Ishikawa (cell line): Measurements from ENCODE around the gene DYRK1B.

ENCODE experiments used
- CEBPB ChIP-seq: IDR thresholded peaks from 2 replicates; pipeline ENCODE4 v1.6.1; 2012
- CREB1 ChIP-seq: IDR thresholded peaks from 2 replicates; pipeline ENCODE4 v1.6.1; 2012; ENCODE audit warnings: low read depth
- EGR1 ChIP-seq: IDR thresholded peaks from 2 replicates; pipeline ENCODE4 v1.6.1; 2012
- EP300 ChIP-seq: IDR thresholded peaks from 2 replicates; pipeline ENCODE4 v1.6.1; 2012; ENCODE audit warnings: borderline replicate concordance
- FOXM1 ChIP-seq: IDR thresholded peaks from 2 replicates; pipeline ENCODE4 v1.6.1; 2012; ENCODE audit warnings: low read depth, borderline replicate concordance
- MAX ChIP-seq: IDR thresholded peaks from 2 replicates; pipeline ENCODE4 v1.6.1; 2012
- NFIC ChIP-seq: IDR thresholded peaks from 2 replicates; pipeline ENCODE4 v1.6.1; 2012
- RAD21 ChIP-seq: IDR thresholded peaks from 2 replicates; pipeline ENCODE4 v1.6.1; 2012; ENCODE audit warnings: low read depth
- REST ChIP-seq: IDR thresholded peaks from 2 replicates; pipeline ENCODE4 v1.6.1; 2012; ENCODE audit warnings: low read depth, mild to moderate bottlenecking
- TAF1 ChIP-seq: IDR thresholded peaks from 2 replicates; pipeline ENCODE4 v1.6.1; 2012; ENCODE audit warnings: low read depth, mild to moderate bottlenecking
- TCF12 ChIP-seq: IDR thresholded peaks from 2 replicates; pipeline ENCODE4 v1.6.1; 2012; ENCODE audit warnings: low read depth
- TEAD4 ChIP-seq: IDR thresholded peaks from 2 replicates; pipeline ENCODE4 v1.6.1; 2012
- USF1 ChIP-seq: IDR thresholded peaks from 2 replicates; pipeline ENCODE4 v1.6.1; 2012
- YY1 ChIP-seq: IDR thresholded peaks from 2 replicates; pipeline ENCODE4 v1.6.1; 2012; ENCODE audit warnings: low read depth
- ZBTB7A ChIP-seq: IDR thresholded peaks from 2 replicates; pipeline ENCODE4 v1.6.1; 2012; ENCODE audit warnings: low read depth

DYRK1B gene

GRCh38 chr19:39828015-39828653 is 5.8 kb downstream of the DYRK1B start:
- TF ChIP-seq USF1 (no peak), MAX (no peak), FOXM1 (no peak), ZBTB7A (no peak), REST (no peak)

- no peak for TF ChIP-seq CEBPB
- no peak for TF ChIP-seq TAF1
- TF ChIP-seq EGR1, result no peak
- no peak for TF ChIP-seq TCF12
- no peak for TF ChIP-seq YY1
- TF ChIP-seq ZBTB7A, result no peak
- TF ChIP-seq REST, result no peak
- no peak for TF ChIP-seq RAD21
- TF ChIP-seq FOXM1, result no peak
- no peak for TF ChIP-seq EP300
Observed at GRCh38 chr19:39827216-39827615, 6.7 kb downstream of the DYRK1B start.

- no peak for TF ChIP-seq FOXM1
- TF ChIP-seq MAX, result no peak
- TF ChIP-seq TEAD4, result no peak
Observed at GRCh38 chr19:39826311-39826945, 7.5 kb downstream of the DYRK1B start.

GRCh38 chr19:39825531-39826076 is 8.4 kb downstream of the DYRK1B start:
- TF ChIP-seq MAX (no peak), TCF12 (no peak), REST (no peak), RAD21 (no peak), CEBPB (no peak), CREB1 (no peak), EGR1 (no peak), EP300 (no peak), USF1 (no peak), ZBTB7A (no peak), YY1 (no peak), TAF1 (no peak), FOXM1 (no peak), NFIC (no peak), TEAD4 (no peak)

GRCh38 chr19:39825093-39825463 is 8.9 kb downstream of the DYRK1B start:
- no peak for TF ChIP-seq NFIC
- TF ChIP-seq ZBTB7A, result no peak
- no peak for TF ChIP-seq TAF1
- TF ChIP-seq CEBPB, result no peak
- no peak for TF ChIP-seq EGR1
- TF ChIP-seq EP300, result no peak
- TF ChIP-seq RAD21, result no peak
- no peak for TF ChIP-seq TEAD4
- TF ChIP-seq CREB1, result no peak
- no peak for TF ChIP-seq TCF12
